Measurements from ENCODE around the gene TOR2A. TPM values are rescaled to one million over a fixed set of nuclear protein-coding genes. Genes with fewer than 3 reads are reported as not detected.

Gene TOR2A
- total RNA-seq, 1 donor from 2014 or later, result 15.1 TPM

- H3K4me1 Mint-ChIP-seq, result no peaks in the 10 kb centered on the region
- no peaks in the 10 kb centered on the region for H3K9me3 Mint-ChIP-seq
- no peak overlapping the region for H3K4me3 Mint-ChIP-seq
- ChIA-PET POLR2A (no interaction called here), CTCF (no interaction called here)
- H3K27ac Mint-ChIP-seq, result no peak overlapping the region
- peaks cover 5% of the 10 kb centered on the region for H3K27me3 Mint-ChIP-seq
- TF ChIP-seq CTCF (IDR thresholded peaks at IDR 0.05), result no peak
- H3K36me3 Mint-ChIP-seq (ENCODE audit: low read depth), result peaks cover 2% of the 10 kb centered on the region
- ATAC-seq (ENCODE audit: low read depth) (no peak), DNase-seq (no peak)
- intact Hi-C loops (cut with micrococcal nuclease), result no loop called here
Measured at GRCh38 chr9:127726871-127727270, 8.2 kb downstream of the TOR2A start.

GRCh38 chr9:127724012-127724411, 11.1 kb downstream of the TOR2A start:
- H3K4me1 Mint-ChIP-seq, result peaks cover 2% of the 10 kb centered on the region
- no peaks in the 10 kb centered on the region for H3K36me3 Mint-ChIP-seq (ENCODE audit: low read depth)
- no peak for TF ChIP-seq CTCF (IDR thresholded peaks at IDR 0.05)
- H3K27me3 Mint-ChIP-seq, result peaks cover 5% of the 10 kb centered on the region
- H3K4me3 Mint-ChIP-seq, result no peak overlapping the region
- ChIA-PET CTCF (no interaction called here), POLR2A (interaction anchor here (1.3 kb wide), 1 partner anchor 11 kb away, joined by 3 read pairs; no protein-coding TSS in a partner anchor)
- intact Hi-C loops (cut with micrococcal nuclease), result no loop called here
- ATAC-seq (ENCODE audit: low read depth), result no peak
- H3K27ac Mint-ChIP-seq, result no peak overlapping the region
- H3K9me3 Mint-ChIP-seq, result no peaks in the 10 kb centered on the region
- DNase-seq, result no peak

GRCh38 chr9:127723444-127723843, 11.7 kb downstream of the TOR2A start:
- ATAC-seq (ENCODE audit: low read depth) (no peak), DNase-seq (no peak)
- intact Hi-C loops (cut with micrococcal nuclease), result no loop called here
- Mint-ChIP-seq H3K27ac (no peak overlapping the region), H3K27me3 (peaks cover 5% of the 10 kb centered on the region), H3K4me3 (no peak overlapping the region), H3K9me3 (no peaks in the 10 kb centered on the region), H3K4me1 (peaks cover 2% of the 10 kb centered on the region), H3K36me3 (ENCODE audit: low read depth) (no peaks in the 10 kb centered on the region)
- TF ChIP-seq CTCF (IDR thresholded peaks at IDR 0.05), result no peak
- ChIA-PET POLR2A (interaction anchor here (1.3 kb wide), 1 partner anchor 11 kb away, joined by 3 read pairs; no protein-coding TSS in a partner anchor), CTCF (no interaction called here)

GRCh38 chr9:127723013-127723412, 12.1 kb downstream of the TOR2A start:
- no peak for ATAC-seq (ENCODE audit: low read depth)
- intact Hi-C loops (cut with micrococcal nuclease), result no loop called here
- Mint-ChIP-seq H3K27ac (no peak overlapping the region), H3K4me3 (no peak overlapping the region), H3K36me3 (ENCODE audit: low read depth) (no peaks in the 10 kb centered on the region), H3K9me3 (no peaks in the 10 kb centered on the region), H3K27me3 (peaks cover 5% of the 10 kb centered on the region), H3K4me1 (peaks cover 2% of the 10 kb centered on the region)
- no peak for TF ChIP-seq CTCF (IDR thresholded peaks at IDR 0.05)
- ChIA-PET POLR2A (interaction anchor here (1.3 kb wide), 1 partner anchor 12 kb away, joined by 3 read pairs; no protein-coding TSS in a partner anchor), CTCF (no interaction called here)
- no peak for DNase-seq

GRCh38 chr9:127722055-127722745, 12.9 kb downstream of the TOR2A start:
- peaks cover 2% of the 10 kb centered on the region for H3K4me1 Mint-ChIP-seq
- ATAC-seq (ENCODE audit: low read depth) (no peak), DNase-seq (no peak)
- intact Hi-C loops (cut with micrococcal nuclease), result no loop called here
- no peak overlapping the region for H3K27ac Mint-ChIP-seq
- H3K4me3 Mint-ChIP-seq, result no peak overlapping the region
- POLR2A ChIA-PET, result no interaction called here
- peaks cover 5% of the 10 kb centered on the region for H3K27me3 Mint-ChIP-seq
- CTCF ChIA-PET, result no interaction called here
- TF ChIP-seq CTCF (IDR thresholded peaks at IDR 0.05), result no peak
- no peaks in the 10 kb centered on the region for H3K9me3 Mint-ChIP-seq
- no peaks in the 10 kb centered on the region for H3K36me3 Mint-ChIP-seq (ENCODE audit: low read depth)

All from activated B cell treated with CpG ODN at 0.5 μM for 24 hours (primary cell).